Astrocyte (in vitro differentiated cells and primary cell): Measurements from ENCODE around the gene OPCML.

Source experiments
- EZH2 ChIP-seq: IDR thresholded peaks from 2 replicates; pipeline ENCODE4 v1.6.1; 2012; ENCODE audit warnings: mild to moderate bottlenecking, low read length, inconsistent platforms; ENCODE audit not compliant: insufficient read depth
- TF ChIP-seq, protein P1 (sequence below): IDR thresholded peaks from 2 replicates; pipeline ENCODE4 v1.5.1; 2011; ENCODE audit warnings: low read depth, mild to moderate bottlenecking, inconsistent platforms, low read length, moderate library complexity; ENCODE audit not compliant: insufficient read depth

DNA sequence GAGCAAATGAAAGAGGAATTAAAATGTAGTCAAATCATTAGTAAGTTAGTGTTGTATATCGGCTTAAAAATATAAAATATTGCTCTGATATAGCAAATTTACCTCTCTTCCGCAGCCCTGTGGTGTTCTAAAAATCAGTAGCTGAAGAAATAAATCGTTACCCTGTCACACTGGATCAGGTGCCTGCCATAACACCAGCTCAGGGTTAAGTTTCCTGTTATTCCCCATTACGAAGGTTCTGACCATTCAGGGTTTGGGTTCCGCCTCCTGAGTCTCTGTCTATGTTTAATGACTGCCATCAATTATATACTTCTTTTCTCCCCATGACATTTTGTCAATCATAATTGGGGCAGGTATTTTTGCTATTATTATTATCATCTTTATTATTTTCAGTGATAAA is 658.5 kb downstream of the OPCML start:
- TF ChIP-seq, protein P1, sequence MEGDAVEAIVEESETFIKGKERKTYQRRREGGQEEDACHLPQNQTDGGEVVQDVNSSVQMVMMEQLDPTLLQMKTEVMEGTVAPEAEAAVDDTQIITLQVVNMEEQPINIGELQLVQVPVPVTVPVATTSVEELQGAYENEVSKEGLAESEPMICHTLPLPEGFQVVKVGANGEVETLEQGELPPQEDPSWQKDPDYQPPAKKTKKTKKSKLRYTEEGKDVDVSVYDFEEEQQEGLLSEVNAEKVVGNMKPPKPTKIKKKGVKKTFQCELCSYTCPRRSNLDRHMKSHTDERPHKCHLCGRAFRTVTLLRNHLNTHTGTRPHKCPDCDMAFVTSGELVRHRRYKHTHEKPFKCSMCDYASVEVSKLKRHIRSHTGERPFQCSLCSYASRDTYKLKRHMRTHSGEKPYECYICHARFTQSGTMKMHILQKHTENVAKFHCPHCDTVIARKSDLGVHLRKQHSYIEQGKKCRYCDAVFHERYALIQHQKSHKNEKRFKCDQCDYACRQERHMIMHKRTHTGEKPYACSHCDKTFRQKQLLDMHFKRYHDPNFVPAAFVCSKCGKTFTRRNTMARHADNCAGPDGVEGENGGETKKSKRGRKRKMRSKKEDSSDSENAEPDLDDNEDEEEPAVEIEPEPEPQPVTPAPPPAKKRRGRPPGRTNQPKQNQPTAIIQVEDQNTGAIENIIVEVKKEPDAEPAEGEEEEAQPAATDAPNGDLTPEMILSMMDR, result no peak
- TF ChIP-seq EZH2, result no peak
